ENCODE results near the gene XAB2.

The XAB2 gene

GRCh38 chr19:7597689-7598088, 31.7 kb downstream of the XAB2 start:
- Histone ChIP-seq H3K9ac (ENCODE audit: low read length) (no peak overlapping the region), H2AFZ (ENCODE audit: low read length) (no peak overlapping the region), H3K4me3 (ENCODE audit: low read length) (no peak overlapping the region), H4K20me1 (ENCODE audit: insufficient read depth, low read length) (no peaks in the 10 kb centered on the region), H3K36me3 (replicated peaks; ENCODE audit: insufficient read depth, low read length) (no peaks in the 10 kb centered on the region), H3K27me3 (replicated peaks; ENCODE audit: insufficient read depth, low read length) (peaks cover 69% of the 10 kb centered on the region), H3K9me2 (replicated peaks; ENCODE audit: insufficient read depth, low read length) (no peaks in the 10 kb centered on the region), H3K27ac (ENCODE audit: low read length) (no peak overlapping the region), H3F3A (ENCODE audit: insufficient read depth, low read length) (no peaks in the 10 kb centered on the region), H3K4me1 (ENCODE audit: low read length) (no peaks in the 10 kb centered on the region), H3K79me2 (ENCODE audit: low read length) (no peaks in the 10 kb centered on the region), H3K4me2 (ENCODE audit: low read depth, low read length) (no peak overlapping the region), H3K9me3 (replicated peaks; ENCODE audit: insufficient read depth, low read length) (no peaks in the 10 kb centered on the region)
- DNase-seq, result no peak
- TF ChIP-seq EZH2phosphoT487 (IDR thresholded peaks at IDR 0.05; ENCODE audit: low read length), result no peak
- no peak for TF ChIP-seq EZH2 (optimal IDR thresholded peaks at IDR 0.05; ENCODE audit: low read depth, low read length)
- no peak for TF ChIP-seq CTCF (IDR thresholded peaks at IDR 0.05; ENCODE audit: low read length)

GRCh38 chr19:7596211-7596937, 33.0 kb downstream of the XAB2 start:
- no peak overlapping the region for H3K4me3 ChIP-seq (ENCODE audit: low read length)
- no peak for DNase-seq

GRCh38 chr19:7595466-7596133, 33.7 kb downstream of the XAB2 start, which contains the start of gene CAMSAP3:
Gene CAMSAP3, plus strand, starts transcription at chr19:7595863. Its CDS starts 140 bp downstream, at chr19:7596003.
- Histone ChIP-seq H3K9ac (ENCODE audit: low read length) (no peak within 1 kb of the TSS), H3K27me3 (replicated peaks; ENCODE audit: insufficient read depth, low read length) (peaks cover 71% of the 10 kb centered on the region), H3K9me2 (replicated peaks; ENCODE audit: insufficient read depth, low read length) (no peaks in the 10 kb centered on the region), H3K4me1 (ENCODE audit: low read length) (no peaks in the 10 kb centered on the region), H2AFZ (ENCODE audit: low read length) (no peak within 1 kb of the TSS), H3K4me2 (ENCODE audit: low read depth, low read length) (peak within 1 kb of the TSS; percentile 8; the same call in 1 of the 2 replicates), H4K20me1 (ENCODE audit: insufficient read depth, low read length) (no peaks in the 10 kb centered on the region), H3K27ac (ENCODE audit: low read length) (no peak within 1 kb of the TSS), H3K4me3 (ENCODE audit: low read length) (peak within 1 kb of the TSS; percentile 34; the same call in 1 of the 2 replicates), H3K36me3 (replicated peaks; ENCODE audit: insufficient read depth, low read length) (no peaks in the 10 kb centered on the region), H3K9me3 (replicated peaks; ENCODE audit: insufficient read depth, low read length) (no peaks in the 10 kb centered on the region), H3K79me2 (ENCODE audit: low read length) (no peaks in the 10 kb centered on the region), H3F3A (ENCODE audit: insufficient read depth, low read length) (no peaks in the 10 kb centered on the region)
- TF ChIP-seq CTCF (IDR thresholded peaks at IDR 0.05; ENCODE audit: low read length) (no peak), EZH2phosphoT487 (IDR thresholded peaks at IDR 0.05; ENCODE audit: low read length) (no peak), EZH2 (optimal IDR thresholded peaks at IDR 0.05; ENCODE audit: low read depth, low read length) (no peak)
- DNase-seq, result peak; percentile 19

More at GRCh38 chr19:7596211-7596937, 33.0 kb downstream of the XAB2 start:
- Histone ChIP-seq H3K9me3 (replicated peaks; ENCODE audit: insufficient read depth, low read length) (no peaks in the 10 kb centered on the region), H3K9me2 (replicated peaks; ENCODE audit: insufficient read depth, low read length) (no peaks in the 10 kb centered on the region), H3K79me2 (ENCODE audit: low read length) (no peaks in the 10 kb centered on the region), H3K36me3 (replicated peaks; ENCODE audit: insufficient read depth, low read length) (no peaks in the 10 kb centered on the region), H2AFZ (ENCODE audit: low read length) (no peak overlapping the region), H3K4me2 (ENCODE audit: low read depth, low read length) (no peak overlapping the region), H3K9ac (ENCODE audit: low read length) (no peak overlapping the region), H3F3A (ENCODE audit: insufficient read depth, low read length) (no peaks in the 10 kb centered on the region), H4K20me1 (ENCODE audit: insufficient read depth, low read length) (no peaks in the 10 kb centered on the region), H3K27ac (ENCODE audit: low read length) (no peak overlapping the region), H3K4me1 (ENCODE audit: low read length) (no peaks in the 10 kb centered on the region), H3K27me3 (replicated peaks; ENCODE audit: insufficient read depth, low read length) (peaks cover 68% of the 10 kb centered on the region)
- TF ChIP-seq EZH2phosphoT487 (IDR thresholded peaks at IDR 0.05; ENCODE audit: low read length) (peak; percentile 62; the same call in 1 of the 2 replicates), EZH2 (optimal IDR thresholded peaks at IDR 0.05; ENCODE audit: low read depth, low read length) (peak; percentile 85), CTCF (IDR thresholded peaks at IDR 0.05; ENCODE audit: low read length) (no peak)
